ENCODE results near the gene MRPL52.
A peak's percentile ranks its signal among the peaks of the same experiment; 100 is the strongest.
"Not testable (repeated sequence)": the region's sequence is repeated elsewhere in the genome, so short reads cannot be mapped to it uniquely, and the experiment has no call there.

Gene MRPL52

DNA sequence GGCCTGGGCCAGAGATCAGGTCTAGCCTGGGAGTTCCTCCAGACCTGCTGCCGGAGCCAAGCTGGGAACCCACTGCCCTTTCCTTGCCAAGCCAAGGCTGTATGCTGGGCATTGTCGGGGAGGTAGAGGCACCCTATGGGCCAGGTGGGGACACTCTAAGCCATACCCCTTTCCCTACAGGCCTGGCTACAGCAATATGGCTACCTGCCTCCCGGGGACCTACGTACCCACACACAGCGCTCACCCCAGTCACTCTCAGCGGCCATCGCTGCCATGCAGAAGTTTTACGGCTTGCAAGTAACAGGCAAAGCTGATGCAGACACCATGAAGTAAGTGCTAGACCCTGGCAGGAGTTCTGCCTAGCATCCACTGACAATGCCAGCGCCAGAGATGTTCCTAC lies 11.6 kb downstream of the MRPL52 start:
- DNase-seq: no peak

DNA sequence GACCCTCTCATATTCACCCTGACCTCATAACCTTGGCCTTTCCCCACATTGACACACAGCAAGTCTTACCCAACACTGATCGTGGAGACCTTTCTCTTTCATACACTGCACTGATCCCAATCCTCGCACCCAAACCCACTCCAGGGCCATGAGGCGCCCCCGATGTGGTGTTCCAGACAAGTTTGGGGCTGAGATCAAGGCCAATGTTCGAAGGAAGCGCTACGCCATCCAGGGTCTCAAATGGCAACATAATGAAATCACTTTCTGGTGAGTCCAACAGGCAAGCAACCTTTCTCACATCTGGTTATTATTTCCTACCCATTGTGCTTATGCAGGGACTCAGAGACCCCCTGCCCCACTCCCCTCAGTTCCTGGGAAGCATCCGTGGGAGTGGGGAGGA lies 12.1 kb downstream of the MRPL52 start:
- DNase-seq: no peak

DNA sequence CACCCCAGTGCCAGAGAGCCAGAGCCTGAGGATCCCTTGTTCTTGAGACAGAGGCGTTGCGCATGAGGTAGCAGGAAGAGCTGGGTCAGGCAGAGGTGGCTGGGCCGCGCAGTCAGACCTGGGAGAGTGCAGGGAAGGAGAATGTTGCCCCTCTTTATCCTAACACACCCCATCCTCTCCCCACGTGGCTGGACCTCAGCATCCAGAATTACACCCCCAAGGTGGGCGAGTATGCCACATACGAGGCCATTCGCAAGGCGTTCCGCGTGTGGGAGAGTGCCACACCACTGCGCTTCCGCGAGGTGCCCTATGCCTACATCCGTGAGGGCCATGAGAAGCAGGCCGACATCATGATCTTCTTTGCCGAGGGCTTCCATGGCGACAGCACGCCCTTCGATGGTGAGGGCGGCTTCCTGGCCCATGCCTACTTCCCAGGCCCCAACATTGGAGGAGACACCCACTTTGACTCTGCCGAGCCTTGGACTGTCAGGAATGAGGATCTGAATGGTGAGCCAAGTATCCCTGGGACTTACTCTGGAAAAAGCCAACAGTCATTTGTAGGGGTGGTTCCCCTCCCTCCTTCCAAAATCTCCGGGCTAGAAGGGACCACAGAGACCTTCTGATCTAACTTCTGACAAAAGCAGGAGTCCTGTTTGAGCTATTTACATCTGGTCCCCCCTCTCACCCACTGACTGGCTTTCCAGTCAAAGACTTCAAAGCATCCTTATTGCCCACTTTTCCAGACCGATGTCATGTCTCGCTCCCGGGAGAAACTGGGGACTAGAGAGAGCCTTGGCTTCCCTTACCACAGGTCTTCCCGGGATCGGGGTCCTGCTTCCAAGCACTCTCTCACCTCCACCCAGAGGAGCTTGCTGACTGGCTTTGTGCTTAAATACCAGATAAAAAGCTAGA lies 12.8 kb downstream of the MRPL52 start:
- DNase-seq: no peak

DNA sequence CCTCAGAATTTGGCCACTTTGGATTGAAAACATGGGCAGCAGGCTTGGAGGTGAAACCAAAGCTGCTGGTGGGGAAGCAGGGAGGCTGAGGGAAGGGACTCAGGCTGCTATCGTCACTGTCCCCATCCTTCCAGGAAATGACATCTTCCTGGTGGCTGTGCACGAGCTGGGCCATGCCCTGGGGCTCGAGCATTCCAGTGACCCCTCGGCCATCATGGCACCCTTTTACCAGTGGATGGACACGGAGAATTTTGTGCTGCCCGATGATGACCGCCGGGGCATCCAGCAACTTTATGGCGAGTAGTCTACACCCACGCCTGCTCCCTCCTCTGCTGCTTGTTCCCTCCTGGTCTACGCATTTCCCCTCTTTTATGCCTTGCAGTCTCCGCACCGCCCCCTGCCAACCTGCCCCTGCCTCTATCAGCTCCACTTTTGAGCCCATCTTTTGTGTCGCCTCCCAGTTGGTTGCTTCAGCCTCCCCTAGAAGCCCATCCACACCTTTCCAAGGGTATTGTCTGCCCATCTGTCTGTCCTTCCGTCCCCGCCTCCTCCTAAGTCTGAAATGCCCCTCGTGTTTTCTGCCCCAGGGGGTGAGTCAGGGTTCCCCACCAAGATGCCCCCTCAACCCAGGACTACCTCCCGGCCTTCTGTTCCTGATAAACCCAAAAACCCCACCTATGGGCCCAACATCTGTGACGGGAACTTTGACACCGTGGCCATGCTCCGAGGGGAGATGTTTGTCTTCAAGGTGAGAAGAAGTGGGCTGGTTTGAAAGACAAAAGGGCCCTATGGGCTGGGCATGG lies 13.6 kb downstream of the MRPL52 start:
- DNase-seq: no peak

DNA sequence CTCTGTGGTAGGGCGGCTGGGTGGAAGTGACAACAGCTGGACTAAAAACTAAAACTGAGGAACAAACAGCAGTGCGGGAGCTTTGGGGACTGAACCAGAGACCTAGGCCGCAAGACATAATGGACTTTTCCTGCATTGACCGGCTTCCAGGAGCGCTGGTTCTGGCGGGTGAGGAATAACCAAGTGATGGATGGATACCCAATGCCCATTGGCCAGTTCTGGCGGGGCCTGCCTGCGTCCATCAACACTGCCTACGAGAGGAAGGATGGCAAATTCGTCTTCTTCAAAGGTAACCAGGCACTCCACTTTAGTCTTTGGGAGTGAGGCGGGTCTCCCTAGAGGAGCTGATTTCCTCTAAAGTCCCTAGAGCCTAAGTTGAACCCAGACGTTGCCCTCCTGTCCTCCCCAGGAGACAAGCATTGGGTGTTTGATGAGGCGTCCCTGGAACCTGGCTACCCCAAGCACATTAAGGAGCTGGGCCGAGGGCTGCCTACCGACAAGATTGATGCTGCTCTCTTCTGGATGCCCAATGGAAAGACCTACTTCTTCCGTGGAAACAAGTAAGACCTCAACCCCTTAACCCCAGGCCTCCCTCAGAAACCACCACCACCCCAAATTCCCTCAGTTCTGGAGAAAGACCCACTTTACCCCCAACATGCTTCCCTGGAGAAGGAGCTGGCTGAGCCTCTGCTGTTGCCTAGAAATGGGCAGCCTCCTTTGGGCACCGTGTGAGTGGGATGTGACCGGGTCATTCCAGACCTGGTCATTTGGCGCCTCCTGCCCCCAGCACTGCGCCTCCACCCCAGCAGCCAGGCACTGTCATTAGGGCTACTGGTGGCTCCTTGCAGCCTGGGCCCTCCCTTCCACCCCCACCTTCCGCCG lies 14.8 kb downstream of the MRPL52 start:
- DNase-seq: no peak

DNA sequence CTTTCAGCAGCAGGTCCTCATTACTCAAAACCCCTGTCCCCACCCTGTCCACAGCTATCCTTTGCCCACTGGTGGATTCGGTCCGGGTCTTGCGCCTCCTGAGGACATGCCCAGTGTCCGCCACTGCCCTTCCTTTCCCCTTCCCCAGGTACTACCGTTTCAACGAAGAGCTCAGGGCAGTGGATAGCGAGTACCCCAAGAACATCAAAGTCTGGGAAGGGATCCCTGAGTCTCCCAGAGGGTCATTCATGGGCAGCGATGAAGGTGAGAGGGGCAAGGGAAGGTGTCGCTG lies 15.4 kb downstream of the MRPL52 start:
- no peak for DNase-seq

DNA sequence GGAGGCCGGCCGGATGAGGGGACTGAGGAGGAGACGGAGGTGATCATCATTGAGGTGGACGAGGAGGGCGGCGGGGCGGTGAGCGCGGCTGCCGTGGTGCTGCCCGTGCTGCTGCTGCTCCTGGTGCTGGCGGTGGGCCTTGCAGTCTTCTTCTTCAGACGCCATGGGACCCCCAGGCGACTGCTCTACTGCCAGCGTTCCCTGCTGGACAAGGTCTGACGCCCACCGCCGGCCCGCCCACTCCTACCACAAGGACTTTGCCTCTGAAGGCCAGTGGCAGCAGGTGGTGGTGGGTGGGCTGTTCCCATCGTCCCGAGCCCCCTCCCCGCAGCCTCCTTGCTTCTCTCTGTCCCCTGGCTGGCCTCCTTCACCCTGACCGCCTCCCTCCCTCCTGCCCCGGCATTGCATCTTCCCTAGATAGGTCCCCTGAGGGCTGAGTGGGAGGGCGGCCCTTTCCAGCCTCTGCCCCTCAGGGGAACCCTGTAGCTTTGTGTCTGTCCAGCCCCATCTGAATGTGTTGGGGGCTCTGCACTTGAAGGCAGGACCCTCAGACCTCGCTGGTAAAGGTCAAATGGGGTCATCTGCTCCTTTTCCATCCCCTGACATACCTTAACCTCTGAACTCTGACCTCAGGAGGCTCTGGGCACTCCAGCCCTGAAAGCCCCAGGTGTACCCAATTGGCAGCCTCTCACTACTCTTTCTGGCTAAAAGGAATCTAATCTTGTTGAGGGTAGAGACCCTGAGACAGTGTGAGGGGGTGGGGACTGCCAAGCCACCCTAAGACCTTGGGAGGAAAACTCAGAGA lies 16.3 kb downstream of the MRPL52 start:
- DNase-seq: no peak

DNA sequence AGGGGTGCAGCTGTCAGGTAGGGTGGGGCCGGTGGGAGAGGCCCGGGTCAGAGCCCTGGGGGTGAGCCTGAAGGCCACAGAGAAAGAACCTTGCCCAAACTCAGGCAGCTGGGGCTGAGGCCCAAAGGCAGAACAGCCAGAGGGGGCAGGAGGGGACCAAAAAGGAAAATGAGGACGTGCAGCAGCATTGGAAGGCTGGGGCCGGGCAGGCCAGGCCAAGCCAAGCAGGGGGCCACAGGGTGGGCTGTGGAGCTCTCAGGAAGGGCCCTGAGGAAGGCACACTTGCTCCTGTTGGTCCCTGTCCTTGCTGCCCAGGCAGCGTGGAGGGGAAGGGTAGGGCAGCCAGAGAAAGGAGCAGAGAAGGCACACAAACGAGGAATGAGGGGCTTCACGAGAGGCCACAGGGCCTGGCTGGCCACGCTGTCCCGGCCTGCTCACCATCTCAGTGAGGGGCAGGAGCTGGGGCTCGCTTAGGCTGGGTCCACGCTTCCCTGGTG lies 17.2 kb downstream of the MRPL52 start:
- no peak for DNase-seq

DNA sequence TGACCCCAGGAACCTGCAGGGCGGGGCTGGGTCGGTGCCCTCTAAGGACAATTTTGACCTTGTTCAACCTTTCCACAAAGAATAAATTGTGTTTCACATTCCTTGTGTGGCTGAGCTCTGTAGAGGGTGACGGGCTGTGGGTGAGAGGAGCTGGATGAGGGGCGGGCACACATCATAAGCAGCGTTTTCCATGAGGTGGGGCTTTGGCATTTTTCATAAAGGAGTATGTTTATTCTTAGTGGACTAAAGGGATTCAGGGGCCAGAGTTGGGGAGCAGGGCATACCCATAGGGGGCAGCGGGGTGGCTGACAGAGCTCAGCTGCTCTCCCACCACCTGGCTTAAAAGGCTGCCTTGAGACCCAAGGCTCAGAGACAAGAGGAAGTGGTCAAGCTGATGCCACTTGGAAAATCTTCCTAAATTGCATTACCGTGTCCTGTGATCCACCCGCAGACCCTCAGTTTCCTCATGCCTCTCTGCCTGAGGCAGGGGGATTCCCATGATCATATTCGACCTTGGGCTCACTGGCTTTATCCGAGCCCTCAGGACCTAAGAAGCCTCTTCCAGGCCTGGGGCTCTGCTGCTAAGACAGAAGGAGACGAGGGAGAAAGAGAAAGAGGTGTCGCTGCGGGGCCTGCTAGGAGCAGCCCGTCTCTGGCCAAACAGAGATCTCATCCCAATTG lies 18.1 kb downstream of the MRPL52 start:
- no peak for DNase-seq

DNA sequence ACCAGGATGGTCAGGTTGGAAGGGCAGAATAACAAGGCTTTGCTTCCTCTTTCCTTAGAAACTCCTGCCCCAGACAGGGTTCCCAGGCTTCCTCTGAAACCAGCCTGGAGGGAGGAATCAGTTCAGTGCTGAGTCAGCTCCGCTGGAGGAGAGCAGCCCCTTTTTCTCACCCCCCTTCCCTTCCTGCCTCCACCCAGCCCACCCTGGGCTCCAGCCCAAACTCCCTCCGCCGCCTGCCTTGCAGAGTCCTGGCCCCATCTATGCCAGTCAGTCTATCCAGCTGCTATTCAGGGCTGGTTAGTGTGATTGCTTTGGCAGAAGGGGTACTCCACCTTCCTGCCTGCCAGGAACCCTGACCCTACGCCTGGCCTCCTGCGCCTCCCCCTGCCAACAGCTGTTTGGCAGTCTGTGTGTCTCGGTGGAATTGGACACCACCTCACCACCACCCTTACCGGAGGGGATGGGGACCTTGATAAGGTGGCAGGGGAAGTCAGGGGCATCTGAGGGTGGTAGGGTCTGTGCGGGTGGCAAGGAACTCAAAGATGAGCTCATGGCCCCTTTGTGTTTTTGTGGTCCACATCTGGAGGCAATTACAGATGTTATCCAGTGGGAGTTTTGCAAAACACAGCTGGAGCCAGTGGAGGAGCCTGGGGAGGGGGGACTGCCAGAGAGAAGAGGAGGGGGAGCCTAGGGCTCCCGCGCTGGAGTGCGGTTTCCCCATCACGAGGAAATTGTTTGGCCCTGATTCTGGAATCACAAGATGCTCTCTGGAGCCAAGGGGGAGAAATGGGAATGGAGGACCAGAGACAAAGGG lies 18.9 kb downstream of the MRPL52 start:
- no peak for DNase-seq

DNA sequence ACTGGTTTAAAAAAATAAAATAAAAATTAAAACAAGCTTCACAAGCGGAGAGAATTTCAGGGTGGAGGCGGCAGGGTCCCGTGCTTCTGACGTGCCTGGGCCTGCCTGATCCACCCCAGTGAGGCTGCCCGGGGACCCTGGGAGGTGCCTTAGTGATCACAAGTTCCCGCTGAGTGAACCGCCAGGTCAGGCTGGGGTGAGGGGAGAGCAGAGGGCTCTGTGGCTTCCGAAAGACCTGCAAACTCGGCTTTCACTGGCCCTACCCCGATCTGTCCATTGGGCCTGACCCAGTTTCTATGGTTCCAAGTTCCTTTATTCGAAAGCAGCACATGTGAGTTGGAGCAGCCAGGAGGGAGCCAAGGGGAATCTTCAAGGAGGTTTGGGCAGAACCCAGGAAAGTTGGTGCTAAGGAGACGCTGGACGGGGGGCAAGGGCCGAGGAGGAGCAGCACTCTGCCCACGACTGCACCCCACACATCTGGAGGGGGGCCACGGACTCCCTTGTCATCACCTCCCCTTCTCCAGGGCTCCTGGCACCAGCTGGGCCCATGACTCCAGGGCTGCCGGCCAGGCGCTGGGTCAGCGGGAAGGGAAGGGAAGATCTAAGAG lies 19.6 kb downstream of the MRPL52 start:
- DNase-seq: no peak

DNA sequence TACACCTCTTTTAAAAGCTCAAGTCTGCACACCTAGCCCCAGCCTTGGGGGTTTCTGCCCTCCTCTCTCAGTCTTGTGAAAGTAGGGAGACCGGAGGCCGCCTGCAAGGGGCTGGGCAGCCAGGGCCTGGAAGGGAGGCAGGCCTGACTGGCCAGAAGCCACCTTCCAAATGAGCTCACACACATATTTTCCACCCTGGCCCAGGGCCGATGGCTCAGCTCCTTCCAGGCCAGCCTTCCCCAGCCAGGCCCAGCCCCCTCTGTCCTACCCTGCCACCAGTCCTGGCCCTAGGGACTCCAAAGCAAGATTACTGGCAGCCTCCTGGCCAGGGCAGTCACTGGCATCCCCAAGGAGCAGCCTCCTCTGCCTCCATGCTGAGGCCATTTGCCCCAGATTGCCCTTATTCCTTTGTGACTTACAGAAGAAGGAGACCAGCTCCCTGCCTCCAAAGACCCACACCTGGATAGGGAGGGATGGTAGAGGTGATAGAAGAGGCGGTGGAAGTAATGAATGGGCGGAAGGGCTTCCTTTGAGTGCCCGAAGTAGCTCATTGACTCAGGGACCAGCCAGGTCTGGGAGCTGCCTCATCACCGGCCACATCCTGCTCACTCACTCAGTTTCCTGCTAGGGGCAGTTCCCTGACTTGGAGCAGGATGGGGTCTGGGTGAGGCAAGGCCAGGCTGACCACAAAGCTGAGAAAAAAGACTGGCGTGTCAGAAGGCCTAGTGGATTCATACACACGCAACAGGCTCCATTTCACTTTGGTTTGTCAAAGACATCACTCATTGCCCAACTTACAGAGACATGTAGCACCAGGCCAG lies 21.5 kb downstream of the MRPL52 start:
- no peak for DNase-seq

DNA sequence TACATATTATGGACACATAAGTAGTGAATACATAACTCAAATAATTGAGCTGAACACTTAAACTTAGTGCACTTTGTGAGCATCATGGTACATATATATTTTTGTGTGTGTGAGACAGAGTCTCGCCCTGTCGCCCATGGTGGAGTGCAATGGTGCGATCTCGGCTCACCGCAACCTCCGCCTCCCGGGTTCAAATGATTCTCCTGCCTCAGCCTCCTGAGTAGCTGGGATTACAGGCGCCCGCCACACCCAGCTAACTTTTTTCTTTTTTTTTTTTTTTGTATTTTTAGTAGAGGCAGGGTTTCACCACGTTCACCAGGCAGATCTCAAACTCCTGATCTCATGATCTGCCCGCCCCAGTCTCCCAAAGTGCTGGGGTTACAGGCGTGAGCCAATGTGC lies 22.5 kb downstream of the MRPL52 start:
- DNase-seq: not testable (repeated sequence)

DNA sequence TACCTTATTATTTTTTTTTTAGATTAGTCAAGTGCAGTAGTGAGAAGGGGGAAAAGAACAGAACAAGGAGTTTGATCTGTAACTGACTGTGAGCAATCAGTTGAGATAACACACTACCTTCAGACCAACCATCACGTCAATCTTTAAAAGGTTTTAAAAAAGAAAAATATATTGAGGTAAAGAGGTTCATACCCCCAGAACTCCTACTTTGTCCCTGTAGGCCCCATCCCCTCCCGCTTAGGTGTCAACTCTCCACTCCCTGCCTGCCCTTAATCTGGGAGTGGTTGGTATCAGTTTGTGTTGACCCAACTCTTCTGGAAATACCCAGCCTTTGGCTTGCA lies 22.9 kb downstream of the MRPL52 start:
- no peak for DNase-seq

DNA sequence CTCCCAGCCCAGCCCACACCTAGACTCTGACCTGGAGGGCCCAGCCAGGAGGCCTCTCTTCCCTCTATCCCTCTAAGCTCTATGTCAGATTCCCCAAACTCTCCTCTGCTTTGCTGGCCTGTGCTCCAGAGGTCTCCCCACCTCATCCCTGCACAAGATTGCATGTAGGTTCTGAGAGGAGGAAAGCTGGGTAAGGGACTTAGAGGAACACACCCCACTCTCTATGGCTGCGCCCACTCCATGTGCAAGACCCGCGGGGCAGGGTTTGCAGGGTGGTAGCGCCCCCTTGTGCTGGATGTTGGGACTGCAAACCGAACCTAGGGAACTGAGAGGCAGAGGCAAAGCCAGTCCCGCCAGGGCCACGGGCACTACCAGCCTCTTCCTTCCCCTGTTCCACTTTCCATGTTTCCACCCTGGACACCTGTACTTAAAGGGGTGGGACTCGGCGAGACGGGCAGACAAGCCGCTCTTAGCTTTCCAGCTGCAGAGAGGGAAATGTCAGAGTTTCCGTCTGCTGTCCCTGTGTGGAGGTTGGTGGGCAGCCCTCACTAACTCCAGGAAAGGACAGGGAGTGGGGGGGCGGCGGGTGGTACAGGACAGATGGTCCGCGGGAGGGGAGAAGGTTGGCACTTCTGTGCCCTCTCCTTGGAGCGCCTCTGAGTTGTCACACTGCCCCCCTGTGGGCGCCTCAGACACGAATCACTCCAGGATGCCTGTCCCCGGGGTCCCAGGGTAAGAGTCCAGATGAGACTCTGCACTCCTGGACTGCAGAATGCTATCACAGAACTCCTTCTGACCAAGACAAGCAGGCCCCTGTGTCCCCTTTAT lies 23.5 kb downstream of the MRPL52 start:
- peak; percentile 90 for DNase-seq

DNA sequence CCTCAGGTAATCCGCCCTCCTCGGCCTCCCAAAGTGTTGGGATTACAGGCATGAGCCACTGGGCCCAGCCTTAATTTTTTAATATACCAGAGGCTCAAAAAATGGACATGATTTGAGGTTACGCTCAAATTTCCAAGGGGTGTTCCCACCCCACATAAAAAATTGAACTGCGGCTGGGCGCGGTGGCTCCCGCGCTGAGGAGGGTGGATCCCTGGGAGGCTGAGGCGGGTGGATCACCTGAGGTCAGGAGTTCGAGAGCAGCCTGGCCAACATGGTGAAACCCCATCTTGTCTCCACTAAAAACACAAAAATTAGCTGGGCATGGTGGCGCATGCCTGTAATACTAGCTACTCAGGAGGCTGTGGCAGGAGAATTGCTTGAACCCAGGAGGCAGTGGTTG lies 24.6 kb downstream of the MRPL52 start:
- not testable (repeated sequence) for DNase-seq

DNA sequence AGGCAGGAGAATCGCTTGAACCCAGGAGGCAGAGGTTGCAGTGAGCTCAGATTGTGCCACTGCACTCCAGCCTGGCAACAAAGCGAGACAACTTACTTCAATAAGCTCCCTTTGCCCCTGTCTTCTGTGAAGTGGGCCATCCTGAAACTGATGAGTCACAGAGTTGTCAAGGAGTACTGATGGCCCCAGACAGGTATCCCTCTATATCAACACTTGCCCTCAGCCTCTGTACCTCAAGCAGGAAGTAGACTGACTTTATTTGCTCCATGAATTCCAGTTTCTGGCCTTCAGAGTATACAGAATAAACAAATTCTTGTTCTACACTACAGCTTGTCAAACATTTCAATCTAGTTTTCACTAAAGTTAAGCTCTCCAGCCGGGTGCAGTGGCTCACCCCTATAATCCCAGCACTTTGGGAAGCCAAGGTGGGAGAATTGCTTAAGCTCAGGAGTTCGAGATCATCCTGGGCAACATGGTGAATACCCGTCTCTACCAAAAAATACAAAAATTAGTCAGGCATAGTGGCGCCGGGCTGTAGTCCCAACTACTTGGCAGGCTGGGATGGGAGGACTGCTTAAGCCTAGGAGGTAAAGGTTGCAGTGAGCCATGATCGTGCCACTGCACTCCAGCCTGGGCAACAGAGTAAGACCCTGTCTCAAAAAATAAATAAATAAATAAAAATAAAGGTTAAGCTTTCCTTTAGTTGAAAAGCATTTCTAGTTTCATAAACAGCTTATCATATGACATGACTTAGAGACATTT lies 25.5 kb downstream of the MRPL52 start:
- no peak for DNase-seq

DNA sequence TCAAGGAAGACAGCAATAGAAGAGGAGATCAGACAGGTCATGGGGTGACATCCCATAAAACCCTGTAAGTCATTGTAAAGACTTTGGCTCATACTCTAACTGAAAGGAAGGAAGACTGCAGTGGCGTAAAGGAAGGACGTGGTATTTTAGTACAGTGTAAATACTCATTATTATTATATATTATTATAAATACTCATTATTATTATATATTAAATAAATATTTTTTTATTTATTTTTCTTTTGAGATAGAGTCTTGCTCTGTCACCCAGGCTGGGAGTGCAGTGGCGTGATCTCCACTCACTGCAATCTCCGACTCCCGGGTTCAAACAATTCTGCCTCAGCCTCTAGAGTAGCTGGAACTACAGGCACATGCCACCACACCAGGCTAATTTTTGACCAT lies 26.7 kb downstream of the MRPL52 start:
- no peak for DNase-seq
